Common myeloid progenitor, CD34-positive (primary cell): ENCODE measurements around the gene AEBP2.
A peak's percentile ranks its signal among the peaks of the same experiment; 100 is the strongest.

Experiments used
- CTCF ChIA-PET: fragments of 350-600 bp; sonication (Branson Sonifier 250); formaldehyde crosslinking; loops from one replicate; lab custom pipeline; 2021; ENCODE audit warnings: antibody characterized with exemption; lab: Charles Lee
- POLR2A ChIA-PET: fragments of 350-600 bp; sonication (Branson Sonifier 250); formaldehyde crosslinking; loops from one replicate; lab custom pipeline; 2021; ENCODE audit warnings: antibody characterized with exemption; lab: Charles Lee
- DNase-seq, 3 donors: peaks; one replicate each; pipeline versions ENCODE4 v3.0.0 to v3.0.0-alpha.2; 2013
- H3K27ac ChIP-seq, 2 experiments: 1 replicate in 1 of 2; 2 replicates in 1 of 2; pipeline ENCODE4 v1.7.0; 2013; ENCODE audit warnings: inconsistent platforms in 2 of 2, low read length in 2 of 2, mild to moderate bottlenecking in 2 of 2, low read depth in 1 of 2, moderate library complexity in 1 of 2; ENCODE audit not compliant: severe bottlenecking in 2 of 2, insufficient read depth in 1 of 2, poor library complexity in 1 of 2
- H3K27me3 ChIP-seq, 5 experiments: replicated peaks in 2 of 5; 1 replicate in 3 of 5; 2 replicates in 2 of 5; pipeline versions ENCODE4 v1.6.1 to v1.7.0; 2013; ENCODE audit warnings: low read length in 4 of 5, mild to moderate bottlenecking in 2 of 5, moderate library complexity in 2 of 5, inconsistent platforms in 1 of 5; ENCODE audit not compliant: insufficient read depth in 5 of 5, control insufficient read depth in 4 of 5
- H3K36me3 ChIP-seq, 4 experiments: 1 replicate in 2 of 4; 2 replicates in 2 of 4; pipeline versions ENCODE4 v1.6.1 to v1.7.0; 2013; ENCODE audit warnings: low read length in 3 of 4, control low read depth in 1 of 4, mild to moderate bottlenecking in 1 of 4; ENCODE audit not compliant: control insufficient read depth in 4 of 4, insufficient read depth in 4 of 4
- H3K4me1 ChIP-seq, 4 experiments: 1 replicate in 3 of 4; 2 replicates in 1 of 4; pipeline versions ENCODE4 v1.6.1 to v1.7.1; 2013; ENCODE audit warnings: low read length in 3 of 4, mild to moderate bottlenecking in 3 of 4, control low read depth in 1 of 4, inconsistent platforms in 1 of 4, moderate library complexity in 1 of 4; ENCODE audit not compliant: control insufficient read depth in 4 of 4, insufficient read depth in 4 of 4; ENCODE audit errors: control extremely low read depth in 1 of 4
- H3K4me3 ChIP-seq, 7 experiments: 1 replicate in 4 of 7; 2 replicates in 3 of 7; pipeline versions ENCODE4 v1.5.1 to v1.7.0; 2013; ENCODE audit warnings: mild to moderate bottlenecking in 7 of 7, low read length in 6 of 7, moderate library complexity in 6 of 7, inconsistent platforms in 2 of 7, low read depth in 2 of 7, control low read depth in 1 of 7; ENCODE audit not compliant: insufficient read depth in 4 of 7, control insufficient read depth in 1 of 7; ENCODE audit errors: extremely low read depth in 1 of 7
- H3K9me3 ChIP-seq, 5 experiments: 1 replicate in 4 of 5; 2 replicates in 1 of 5; pipeline versions ENCODE4 v1.6.1 to v1.7.1; 2013; ENCODE audit warnings: low read length in 4 of 5, mild to moderate bottlenecking in 2 of 5, inconsistent platforms in 1 of 5, low read depth in 1 of 5, moderate library complexity in 1 of 5; ENCODE audit not compliant: control insufficient read depth in 4 of 5, insufficient read depth in 2 of 5; ENCODE audit errors: control extremely low read depth in 1 of 5
- WGBS: methylation state at CpG from one replicate; pipeline ENCODE4 v1.1.5; 2013; ENCODE audit not compliant: insufficient coverage; 5-methylcytosine and 5-hydroxymethylcytosine counted together

The AEBP2 gene

DNA sequence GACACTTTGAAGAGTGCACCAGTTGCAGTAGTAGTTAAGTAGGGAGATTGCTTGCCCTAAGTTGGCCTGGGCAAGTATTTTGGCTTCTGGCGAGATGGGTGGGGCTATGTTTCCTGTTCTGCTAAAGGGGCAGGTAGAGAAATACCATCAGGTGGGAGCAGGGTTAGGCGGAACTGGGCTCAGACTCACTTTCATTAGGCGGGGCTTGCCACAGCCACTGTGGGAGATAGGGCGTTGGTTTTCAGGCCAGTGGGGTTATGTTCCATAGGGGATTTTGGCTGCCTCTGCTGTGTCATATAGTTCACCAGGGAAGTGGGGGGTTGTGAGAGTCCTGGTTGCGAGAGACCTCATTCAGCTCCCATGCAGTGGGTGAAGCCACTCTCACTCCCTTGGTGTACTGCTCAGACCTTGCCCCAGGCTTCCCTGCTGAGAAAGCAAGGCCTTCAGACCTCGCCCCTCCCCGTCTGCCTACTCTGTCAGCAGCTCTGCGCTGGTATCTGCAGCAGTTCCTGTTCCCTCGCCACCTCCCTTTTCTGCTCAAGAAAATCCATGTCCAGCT lies 43.3 kb downstream of the AEBP2 start:
- Histone ChIP-seq H3K27me3 (no peaks in the 10 kb centered on the region), H3K27ac (no peak overlapping the region), H3K9me3 (peaks cover 4 to 28% (median 7%) of the 10 kb centered on the region in 5 experiments), H3K4me3 (no peak overlapping the region), H3K4me1 (peaks cover 0 to 5% (median under 1%) of the 10 kb centered on the region in 4 experiments), H3K36me3 (peaks cover 15 to 62% (median 21%) of the 10 kb centered on the region in 4 experiments)
- ChIA-PET POLR2A (no interaction called here), CTCF (no interaction called here)
- WGBS, result 86% methylated on average over 8 of the region's 9 CpGs
- DNase-seq, result peak in 2 of 3 donors; percentile 9 to 39

DNA sequence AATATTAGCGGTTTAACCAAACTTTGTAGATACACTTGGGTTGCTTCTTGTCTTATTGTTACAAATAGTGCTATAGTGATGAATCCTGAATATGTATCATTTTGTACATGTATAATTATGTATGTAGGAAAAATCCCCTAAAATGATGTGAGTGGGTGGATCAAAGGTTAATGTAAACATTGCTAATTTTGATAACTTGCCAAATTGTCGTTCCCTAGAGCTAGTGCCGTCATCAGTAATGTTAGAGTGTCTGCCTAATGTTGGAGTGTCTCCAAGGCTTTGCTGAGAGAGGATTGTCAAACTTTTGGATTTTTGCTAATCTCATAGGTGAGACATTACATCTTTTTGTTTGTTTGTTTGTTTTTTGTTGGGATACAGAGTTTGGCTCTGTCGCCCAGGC lies 44.4 kb downstream of the AEBP2 start:
- Histone ChIP-seq H3K9me3 (peaks cover 4 to 19% (median 7%) of the 10 kb centered on the region in 5 experiments), H3K4me1 (peaks cover 0 to 5% (median under 1%) of the 10 kb centered on the region in 4 experiments), H3K4me3 (no peak overlapping the region), H3K27ac (no peak overlapping the region), H3K27me3 (no peaks in the 10 kb centered on the region), H3K36me3 (peaks cover 13 to 52% (median 18%) of the 10 kb centered on the region in 4 experiments)
- ChIA-PET CTCF (no interaction called here), POLR2A (no interaction called here)
- 100% methylated on average over 3 of the region's 4 CpGs for WGBS
- DNase-seq, result no peak

DNA sequence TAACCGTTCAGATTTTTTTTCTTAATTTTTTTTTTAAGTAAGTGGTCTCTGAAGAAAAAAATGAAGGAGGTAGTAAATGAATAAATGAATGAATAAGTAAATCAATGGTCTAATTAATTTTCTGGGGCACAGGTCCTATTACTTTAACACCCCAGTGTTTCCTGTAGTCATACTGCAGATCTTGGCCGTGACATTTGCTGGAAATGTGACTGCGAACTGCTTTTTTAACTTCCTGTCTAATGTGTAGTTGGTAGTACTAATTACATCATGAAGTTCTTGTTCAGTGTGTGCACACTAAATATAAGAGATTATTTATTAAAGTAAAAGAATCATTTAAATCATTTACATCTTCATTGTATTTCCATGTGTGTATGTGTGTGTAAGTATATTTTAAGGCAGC lies 45.4 kb downstream of the AEBP2 start:
- Histone ChIP-seq H3K36me3 (peaks cover 7 to 45% (median 19%) of the 10 kb centered on the region in 4 experiments), H3K27ac (no peak overlapping the region), H3K9me3 (peaks cover 0 to 12% (median 3%) of the 10 kb centered on the region in 5 experiments), H3K4me1 (peaks cover 0 to 5% (median under 1%) of the 10 kb centered on the region in 4 experiments), H3K27me3 (no peaks in the 10 kb centered on the region), H3K4me3 (no peak overlapping the region)
- ChIA-PET POLR2A (no interaction called here), CTCF (no interaction called here)
- peak in 2 of 3 donors; percentile 23 to 26 for DNase-seq
- WGBS, result no CpG with 5 or more reads among the region's 3 CpGs

DNA sequence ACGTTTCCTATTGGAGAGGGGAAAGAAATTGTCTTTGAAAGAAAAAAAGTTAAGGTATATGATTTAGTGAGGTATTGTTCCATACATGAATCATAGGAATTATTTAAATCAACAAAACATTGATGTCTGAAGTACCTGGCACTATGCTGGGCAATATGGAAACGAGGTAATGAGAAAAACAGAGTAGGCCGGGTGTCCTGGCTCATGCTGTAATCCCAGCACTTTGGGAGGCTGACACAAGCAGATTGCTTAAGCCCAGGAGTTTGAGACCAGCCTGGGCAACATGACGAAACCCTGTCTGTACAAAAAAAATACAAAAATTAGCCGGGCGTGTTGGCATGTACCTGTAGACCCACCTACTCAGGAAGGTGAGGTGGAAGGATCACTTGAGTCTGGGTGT lies 45.9 kb downstream of the AEBP2 start:
- CTCF ChIA-PET, result no interaction called here
- Histone ChIP-seq H3K27ac (no peak overlapping the region), H3K4me3 (no peak overlapping the region), H3K9me3 (peaks cover 0 to 7% (median 0%) of the 10 kb centered on the region in 5 experiments), H3K4me1 (peaks cover 0 to 5% (median under 1%) of the 10 kb centered on the region in 4 experiments), H3K27me3 (no peaks in the 10 kb centered on the region), H3K36me3 (peaks cover 6 to 40% (median 19%) of the 10 kb centered on the region in 4 experiments)
- WGBS, result 100% methylated on average over 3 of the region's 6 CpGs
- no peak for DNase-seq
- POLR2A ChIA-PET, result no interaction called here

DNA sequence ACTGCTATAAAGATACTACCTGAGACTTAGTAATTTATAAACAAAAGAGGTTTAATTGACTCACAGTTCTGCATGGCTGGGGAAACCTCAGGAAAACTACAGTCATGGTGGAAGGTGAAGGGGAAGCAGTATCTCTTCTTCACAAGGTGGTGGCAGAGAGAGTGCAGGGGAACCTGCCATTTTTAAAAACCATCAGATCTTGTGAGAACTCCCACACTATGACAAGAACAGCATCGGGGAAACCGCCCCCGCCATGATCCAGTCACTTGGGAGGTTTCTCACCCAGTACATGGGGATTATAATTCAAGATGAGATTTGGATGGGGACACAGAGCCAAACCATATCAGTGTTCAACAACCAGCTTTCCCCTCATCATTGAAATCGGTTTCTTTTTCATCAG lies 49.9 kb downstream of the AEBP2 start:
- Histone ChIP-seq H3K27me3 (no peaks in the 10 kb centered on the region), H3K9me3 (no peaks in the 10 kb centered on the region), H3K4me3 (no peak overlapping the region), H3K36me3 (peaks cover 2 to 24% (median 7%) of the 10 kb centered on the region in 4 experiments), H3K27ac (no peak overlapping the region), H3K4me1 (peaks cover 0 to 2% (median 0%) of the 10 kb centered on the region in 4 experiments)
- no peak for DNase-seq
- CTCF ChIA-PET, result no interaction called here
- POLR2A ChIA-PET, result no interaction called here
- no CpG with 5 or more reads among the region's 4 CpGs for WGBS

DNA sequence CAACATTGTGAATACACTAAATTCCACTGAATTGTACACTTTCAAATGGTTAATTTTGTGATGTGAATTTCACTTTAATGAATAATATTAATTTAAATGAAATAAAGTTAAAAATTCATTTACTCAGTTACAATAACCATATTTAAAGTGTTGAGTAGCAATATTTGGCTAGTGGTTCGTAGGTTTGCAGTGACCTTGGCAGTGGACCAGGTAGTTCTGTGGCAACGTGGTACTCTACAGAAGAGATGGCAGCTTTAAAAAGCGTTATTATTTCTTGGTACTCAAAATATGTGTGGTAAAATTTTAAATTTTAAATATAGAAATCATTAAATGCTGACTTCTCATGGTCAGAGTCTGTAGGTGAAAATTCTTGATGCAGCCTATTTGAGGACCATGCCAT lies 51.6 kb downstream of the AEBP2 start:
- H3K4me1 ChIP-seq, result no peaks in the 10 kb centered on the region
- H3K4me3 ChIP-seq, result no peak overlapping the region
- no peak overlapping the region for H3K27ac ChIP-seq
- DNase-seq, result no peak
- CTCF ChIA-PET, result no interaction called here
- H3K9me3 ChIP-seq, result no peaks in the 10 kb centered on the region
- POLR2A ChIA-PET, result no interaction called here
- WGBS, result no CpG with 5 or more reads among the region's 3 CpGs
- H3K36me3 ChIP-seq, result peaks cover 3 to 32% (median 17%) of the 10 kb centered on the region in 4 experiments
- no peaks in the 10 kb centered on the region for H3K27me3 ChIP-seq

DNA sequence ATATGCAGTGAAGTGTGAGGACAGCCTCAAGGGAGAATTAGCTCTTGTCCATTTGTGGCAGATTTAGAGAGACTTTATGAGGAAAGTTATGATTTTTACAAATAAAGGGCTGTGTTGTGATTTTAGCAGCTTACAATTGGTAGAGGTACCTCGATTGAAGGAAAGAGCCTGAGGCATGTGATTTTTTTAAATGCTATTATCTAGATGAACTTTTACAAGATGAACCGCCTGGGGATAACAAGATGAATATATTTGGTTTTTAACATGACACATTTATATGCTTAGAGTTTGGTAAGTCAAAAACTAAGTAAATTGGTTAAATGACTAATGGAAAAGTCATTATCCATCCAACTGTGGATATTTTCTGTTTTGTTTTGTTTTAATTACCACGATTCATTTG lies 52.6 kb downstream of the AEBP2 start:
- CTCF ChIA-PET, result no interaction called here
- no peak overlapping the region for H3K27ac ChIP-seq
- POLR2A ChIA-PET, result no interaction called here
- peaks cover 3 to 31% (median 18%) of the 10 kb centered on the region in 4 experiments for H3K36me3 ChIP-seq
- DNase-seq, result no peak
- no peaks in the 10 kb centered on the region for H3K4me1 ChIP-seq
- no peaks in the 10 kb centered on the region for H3K9me3 ChIP-seq
- no peak overlapping the region for H3K4me3 ChIP-seq
- 100% methylated on average over 1 of the region's 3 CpGs for WGBS
- H3K27me3 ChIP-seq, result no peaks in the 10 kb centered on the region
